ENCODE results near the gene RASSF6.
"Not testable (repeated sequence)": the region's sequence is repeated elsewhere in the genome, so short reads cannot be mapped to it uniquely, and the experiment has no call there.

Gene RASSF6

DNA sequence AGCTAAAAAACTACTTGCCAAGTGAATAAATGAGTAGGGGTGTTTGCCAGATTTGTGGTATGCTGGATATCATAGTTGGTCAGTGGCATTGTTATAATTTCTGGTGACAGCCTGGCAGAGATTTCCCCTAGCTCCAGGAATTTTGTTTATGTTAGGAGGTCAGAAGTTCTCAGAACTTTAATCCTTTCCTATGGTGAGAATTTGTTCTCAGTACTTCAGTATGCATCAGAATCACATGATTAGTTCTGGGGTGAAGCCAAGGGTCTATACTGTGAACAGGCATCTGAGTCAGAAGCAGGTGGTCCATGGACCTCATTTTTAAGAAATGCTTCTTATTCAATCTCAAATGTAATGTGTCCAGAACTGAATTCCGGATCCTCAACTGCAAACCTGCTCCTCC, 10.5 kb downstream of the RASSF6 start:
- no peak for DNase-seq

DNA sequence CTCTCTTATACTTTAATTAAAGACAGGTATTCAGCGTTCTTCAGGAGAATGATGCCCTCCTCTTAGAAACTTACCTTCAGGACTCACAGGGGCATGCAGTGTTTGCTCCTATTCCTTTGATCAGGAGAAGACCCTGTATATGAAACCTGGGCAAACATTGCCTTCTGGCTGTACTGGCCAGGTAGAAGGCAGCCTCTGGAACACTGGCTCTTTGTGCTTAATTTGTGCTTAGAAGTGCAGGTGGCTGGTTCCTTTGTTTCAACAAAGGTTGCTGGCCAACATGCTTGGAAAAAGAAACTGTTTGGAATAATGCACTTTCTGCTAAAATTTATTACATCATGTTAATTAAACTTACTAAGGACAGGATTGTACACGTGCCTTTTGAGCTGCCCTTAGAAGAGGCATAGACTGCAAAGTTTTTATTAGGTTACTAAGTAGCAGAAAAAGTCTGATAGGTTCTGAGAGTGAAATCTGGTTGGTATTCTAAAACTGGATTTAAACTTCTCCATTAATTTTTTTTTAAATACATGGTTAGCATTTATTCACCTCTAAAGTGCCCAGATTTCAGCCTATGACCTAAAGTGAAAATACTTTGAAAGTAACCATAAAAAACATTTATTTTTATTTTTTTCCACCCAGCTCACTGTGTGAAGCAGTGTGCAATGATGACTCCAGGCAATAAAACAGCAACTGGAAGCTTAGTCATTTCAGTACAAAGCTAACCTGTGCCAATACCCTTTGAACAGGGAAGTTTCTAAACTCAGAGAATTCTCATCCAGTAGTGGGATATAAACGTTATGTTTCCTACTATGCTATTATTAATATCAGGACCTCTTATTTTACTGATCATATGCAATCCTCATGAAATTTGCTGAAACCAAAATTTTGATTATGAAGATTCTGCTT, 11.3 kb downstream of the RASSF6 start:
- DNase-seq = peak; percentile 62

DNA sequence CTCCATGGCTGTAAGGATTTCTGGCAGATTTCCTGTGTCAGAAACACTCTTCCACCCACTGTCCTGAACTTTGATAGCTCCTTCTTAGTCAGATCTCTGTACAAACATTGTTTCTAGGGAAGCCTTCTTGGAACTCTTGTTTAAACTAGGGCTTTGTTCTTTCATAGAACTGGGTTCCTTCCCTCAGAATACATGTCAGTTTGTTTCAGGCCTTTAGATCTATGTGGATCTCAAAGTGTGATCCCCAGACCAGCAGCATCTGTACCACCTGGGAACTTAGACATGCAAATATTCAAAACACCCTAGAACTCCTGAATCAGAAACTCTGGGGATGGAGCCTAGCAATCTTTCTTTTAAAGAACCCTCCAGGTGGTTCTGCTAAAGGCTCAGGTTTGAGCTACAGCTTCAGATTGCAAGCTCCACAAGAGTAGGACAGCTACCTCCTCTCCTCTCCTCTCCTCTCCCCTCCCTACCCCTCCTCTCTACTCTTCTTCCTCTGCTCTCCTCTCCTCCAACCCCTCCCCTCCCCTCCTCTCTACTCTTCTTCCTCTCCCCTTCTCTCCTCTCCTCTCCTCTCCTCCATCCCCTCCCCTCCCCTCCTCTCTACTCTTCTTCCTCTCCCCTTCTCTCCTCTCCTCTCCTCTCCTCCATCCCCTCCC, 12.7 kb downstream of the RASSF6 start:
- DNase-seq = peak; percentile 55

GRCh38 chr4:73606465-73606974, 13.7 kb downstream of the RASSF6 start:
- peak; percentile 81 for DNase-seq

- DNase-seq = peak; percentile 46
Measured at GRCh38 chr4:73603854-73604584, 16.2 kb downstream of the RASSF6 start.

GRCh38 chr4:73603271-73603710, 16.9 kb downstream of the RASSF6 start:
- peak; percentile 69 for DNase-seq

DNA sequence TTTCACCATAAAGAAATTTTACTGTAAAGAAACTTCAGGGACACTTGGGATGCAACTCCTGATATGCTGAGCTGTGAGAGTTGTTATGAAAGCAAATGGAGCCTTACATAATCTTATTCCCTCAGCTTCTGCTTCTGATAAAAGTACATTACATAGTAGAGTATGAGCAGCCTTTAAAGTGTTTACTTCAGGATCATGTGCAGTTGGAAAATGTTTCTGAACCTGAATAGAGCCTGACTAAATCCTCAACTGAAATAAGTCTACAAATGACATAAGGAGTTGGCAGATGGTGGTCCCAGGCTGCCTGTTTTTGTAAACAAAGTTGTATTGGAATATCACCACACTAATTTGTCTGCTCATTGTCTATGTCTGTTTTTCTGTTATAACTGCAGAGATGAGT, 19.3 kb downstream of the RASSF6 start:
- DNase-seq = no peak

- DNase-seq = peak; percentile 68
Measured at GRCh38 chr4:73599182-73599581, 21.1 kb downstream of the RASSF6 start.

- DNase-seq = no peak
Measured at GRCh38 chr4:73597594-73597993, 22.6 kb downstream of the RASSF6 start.

DNA sequence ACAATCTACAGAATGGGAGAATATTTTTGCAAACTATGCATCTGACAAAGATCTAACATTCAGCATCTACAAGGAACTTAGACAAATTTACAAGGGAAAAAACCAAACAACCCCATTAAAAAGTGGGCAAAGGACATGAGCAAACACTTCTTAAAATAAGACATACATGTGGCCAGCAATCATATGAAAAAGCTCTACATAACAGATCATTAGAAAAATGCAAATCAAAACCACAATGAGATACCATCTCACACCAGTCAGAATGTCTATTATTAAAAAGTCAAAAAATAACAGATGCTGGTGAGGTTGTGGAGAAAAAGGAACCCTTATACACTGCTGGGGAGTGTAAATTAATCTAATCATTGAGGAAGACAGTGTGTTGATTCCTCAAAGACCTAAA, 23.1 kb downstream of the RASSF6 start:
- DNase-seq = not testable (repeated sequence)

GRCh38 chr4:73596001-73596400, 24.2 kb downstream of the RASSF6 start:
- DNase-seq = no peak

DNA sequence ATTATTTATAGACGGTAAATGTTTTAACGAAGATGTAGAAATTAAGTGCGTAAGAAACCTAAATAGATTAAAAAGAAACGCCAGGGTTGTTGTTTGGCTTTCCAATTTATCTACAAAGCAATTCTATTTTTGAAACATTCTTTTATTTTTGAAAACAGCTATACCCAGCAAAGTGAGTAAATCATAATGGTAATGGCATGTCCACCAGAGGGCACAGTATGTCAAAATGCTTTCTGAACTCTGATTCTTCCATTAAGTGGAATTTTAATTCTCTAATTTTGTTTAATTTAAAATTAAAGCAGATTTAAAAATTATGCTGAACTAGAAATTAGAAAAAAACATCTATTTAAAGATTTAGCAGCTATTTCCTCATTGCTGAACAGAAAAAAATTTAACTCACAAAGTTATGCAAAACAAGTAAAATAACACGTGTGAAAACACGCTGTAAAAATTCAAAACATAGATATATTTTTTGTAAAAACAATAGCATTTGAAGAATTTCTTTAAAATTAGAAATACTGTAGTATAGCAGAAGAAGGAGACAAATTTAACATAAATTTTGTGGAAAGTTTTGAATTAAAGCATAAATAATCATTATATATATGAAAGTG, 26.5 kb downstream of the RASSF6 start:
- peak; percentile 50 for DNase-seq

DNA sequence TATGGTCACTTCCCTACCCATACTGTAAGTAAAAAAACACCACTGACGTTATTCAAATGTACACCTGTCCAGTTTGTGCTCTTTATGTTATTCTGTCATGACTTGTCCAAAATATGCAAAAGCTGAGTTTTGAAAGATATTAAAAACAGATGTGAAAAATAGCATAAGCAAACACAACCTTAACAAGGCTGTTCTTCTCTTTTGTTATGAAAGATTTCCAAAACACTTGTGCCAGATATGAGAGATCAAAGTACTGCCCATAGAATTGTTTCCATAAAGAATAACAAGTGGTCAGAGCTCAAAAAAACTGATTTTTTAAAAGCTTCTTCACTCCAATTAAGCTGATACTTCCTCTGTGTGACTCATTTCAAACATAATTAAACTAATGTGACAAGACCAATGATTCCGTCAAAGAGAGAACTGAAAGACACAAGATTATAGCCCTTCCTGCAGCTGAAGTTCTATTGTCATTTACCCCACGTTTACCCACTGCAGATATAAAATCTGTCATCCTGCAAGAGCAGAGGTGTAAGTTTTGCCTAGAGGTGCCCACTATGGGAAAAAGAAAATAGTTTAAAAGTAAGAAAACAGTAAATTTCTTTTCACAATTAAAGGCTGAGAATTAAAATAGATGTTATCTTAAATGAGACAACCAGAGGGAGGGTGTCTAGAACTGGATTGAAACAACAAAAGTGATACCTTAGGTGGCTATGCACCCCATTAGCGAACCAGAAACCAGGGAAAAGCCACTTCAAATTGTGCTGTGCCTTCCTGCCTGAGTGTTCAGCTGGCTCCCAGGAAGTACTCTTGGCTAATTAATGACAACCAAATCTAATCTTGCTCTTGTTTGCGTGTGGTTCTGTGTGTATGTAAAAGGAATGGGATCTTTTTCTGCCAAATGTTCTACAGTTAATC, 30.1 kb downstream of the RASSF6 start:
- peak; percentile 78 for DNase-seq

GRCh38 chr4:73589261-73589847, 30.9 kb downstream of the RASSF6 start:
- peak; percentile 43 for DNase-seq

DNA sequence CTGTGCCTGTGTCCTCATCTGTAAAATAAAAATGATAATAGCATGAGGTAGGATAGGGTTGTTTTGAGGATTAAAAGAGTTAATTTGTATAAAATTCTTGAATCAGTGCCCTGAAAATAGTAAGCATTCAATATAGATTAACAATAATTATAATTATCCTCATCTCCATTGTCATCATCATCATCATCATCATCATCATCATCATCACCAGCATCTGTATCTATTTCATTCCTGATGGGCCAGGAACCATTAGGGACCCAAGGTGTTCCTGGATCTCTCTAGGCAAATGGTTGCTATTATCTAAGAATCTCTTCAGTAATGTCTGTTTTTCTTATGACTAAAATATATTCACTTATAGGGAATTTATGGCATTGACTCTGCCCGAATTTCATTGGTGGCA, 31.6 kb downstream of the RASSF6 start:
- DNase-seq = no peak

- DNase-seq = no peak
Measured at GRCh38 chr4:73586666-73587065, 33.6 kb downstream of the RASSF6 start.

- no peak for DNase-seq
Measured at GRCh38 chr4:73586040-73586439, 34.2 kb downstream of the RASSF6 start.

DNA sequence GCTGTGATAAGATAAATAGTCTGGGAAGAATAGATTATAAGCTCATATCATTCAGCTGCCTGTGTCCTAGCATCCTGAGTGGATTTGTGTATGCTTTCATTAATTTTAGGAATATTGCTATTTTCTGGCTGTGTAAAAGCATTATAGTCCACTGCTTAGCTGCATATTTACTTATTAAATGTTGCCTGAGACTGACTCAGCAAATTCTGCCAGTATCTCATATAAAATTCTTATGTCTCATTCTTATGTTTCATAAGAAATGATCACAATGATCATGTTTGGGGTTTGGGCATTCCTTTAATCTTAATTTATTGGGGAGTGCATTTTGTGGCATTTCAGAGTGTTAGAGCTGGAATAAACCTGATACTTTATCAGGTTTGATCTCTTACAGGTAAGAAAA, 34.9 kb downstream of the RASSF6 start:
- DNase-seq = no peak

DNA sequence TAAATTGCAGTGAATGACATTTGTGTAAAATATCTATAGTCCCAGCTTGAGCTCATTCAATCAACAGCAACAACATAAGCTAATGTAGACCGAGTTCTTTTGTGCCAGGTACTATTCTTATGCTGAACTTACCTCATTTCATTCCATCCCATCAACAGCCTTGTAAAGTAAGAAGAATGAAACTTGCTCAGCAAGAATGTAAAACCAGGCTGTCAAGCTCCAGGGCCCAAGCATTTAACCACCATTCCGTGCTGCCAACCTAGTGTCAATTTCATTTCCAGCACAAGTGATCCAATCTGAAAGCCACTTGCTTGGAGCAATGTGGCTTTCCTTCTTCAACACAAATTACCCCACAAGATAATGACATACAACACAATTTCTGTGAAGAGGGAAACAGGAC, 36.6 kb downstream of the RASSF6 start:
- no peak for DNase-seq

- no peak for DNase-seq
Measured at GRCh38 chr4:73577371-73577770, 42.9 kb downstream of the RASSF6 start.

DNA sequence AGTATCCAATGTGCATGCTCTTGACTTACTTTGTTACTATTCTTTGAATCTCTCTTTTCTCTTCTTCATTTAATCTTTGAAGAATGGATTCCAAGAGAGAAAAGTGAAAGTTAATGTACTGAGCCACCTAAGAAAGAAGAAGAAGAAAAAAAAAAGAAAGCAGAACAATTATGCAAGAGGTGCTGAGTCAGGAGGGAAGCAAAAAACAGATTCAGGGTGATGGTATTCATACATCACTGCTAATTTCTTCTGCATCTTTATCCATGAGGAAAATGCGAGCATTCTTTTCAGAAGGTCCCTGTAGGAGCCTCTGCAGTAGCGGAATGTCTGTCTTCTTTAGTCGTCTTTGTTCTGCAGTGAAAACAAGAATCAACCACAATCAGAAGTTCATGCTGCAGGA, 43.9 kb downstream of the RASSF6 start:
- DNase-seq = no peak

All from DMS53 (cell line).